H1 (cell line): Measurements from ENCODE around the gene APOOL. TPM values are rescaled to one million over a fixed set of nuclear protein-coding genes. Genes with fewer than 3 reads are reported as not detected.

Source experiments
- CHD2 ChIP-seq: IDR thresholded peaks from 2 replicates; pipeline ENCODE4 v1.6.1; 2012; ENCODE audit warnings: low read length, improper control_type of control experiment
- CTBP2 ChIP-seq: IDR thresholded peaks from 2 replicates; pipeline ENCODE4 v1.7.0; 2011; ENCODE audit warnings: borderline replicate concordance, mild to moderate bottlenecking, moderate library complexity, mixed read lengths, low read length; ENCODE audit not compliant: insufficient read depth, insufficient read length
- GABPA ChIP-seq: IDR thresholded peaks from 2 replicates; pipeline ENCODE4 v1.6.1; 2011; ENCODE audit warnings: mild to moderate bottlenecking, low read length, moderate library complexity, borderline replicate concordance; ENCODE audit not compliant: insufficient read depth
- PHF8 ChIP-seq: fragments of 200-600 bp; sonication (generic); conservative IDR thresholded peaks from 2 replicates; pipeline ENCODE4 v1.7.1; 2012; ENCODE audit warnings: low read depth, mild to moderate bottlenecking, inconsistent platforms, low read length, moderate library complexity
- POLR2AphosphoS5 ChIP-seq: IDR thresholded peaks from 2 replicates; pipeline ENCODE4 v1.6.1; 2011; ENCODE audit warnings: low read depth, low read length
- SIRT6 ChIP-seq: IDR thresholded peaks from one replicate; pipeline ENCODE4 v1.7.1; 2012; ENCODE audit warnings: low read length, inconsistent platforms
- SP1 ChIP-seq: IDR thresholded peaks from 2 replicates; pipeline ENCODE4 v1.6.1; 2011; ENCODE audit warnings: low read depth, low read length
- TCF12 ChIP-seq: IDR thresholded peaks from 2 replicates; pipeline ENCODE4 v1.6.1; 2011; ENCODE audit warnings: low read depth, mild to moderate bottlenecking, low read length
- polyA plus RNA-seq, 7 experiments: library from polyadenylated mRNA; depleted of rRNA in 3 of 7; stranded (reverse) in 5 of 7; unstranded in 2 of 7; fragments of >200 nt in 5 of 7; fragments of 200-250 nt in 2 of 7; gene quantifications; 1 replicate in 5 of 7; 2 replicates in 1 of 7; 4 replicates in 1 of 7; pipeline versions ENCODE4 v1.2.1 to v1.2.3, GENCODE V29; 2011 to 2013; ENCODE audit warnings: missing spikeins in 2 of 7, mixed read lengths in 2 of 7
- total RNA-seq: library from RNA; stranded (reverse); fragmentation: NEBNext Ultra II Directional; extraction: Animal tissue kit (Norgen Biotek cat#: 25700); gene quantifications from 2 replicates; pipeline ENCODE4 v1.2.1, GENCODE V29; 2021

Gene APOOL
- total and polyA plus RNA-seq, 2 of the 8 experiments (the other 6 are each of a cell fraction or from before 2014, with no cell fraction given), result 2.4 to 8.1 TPM

DNA sequence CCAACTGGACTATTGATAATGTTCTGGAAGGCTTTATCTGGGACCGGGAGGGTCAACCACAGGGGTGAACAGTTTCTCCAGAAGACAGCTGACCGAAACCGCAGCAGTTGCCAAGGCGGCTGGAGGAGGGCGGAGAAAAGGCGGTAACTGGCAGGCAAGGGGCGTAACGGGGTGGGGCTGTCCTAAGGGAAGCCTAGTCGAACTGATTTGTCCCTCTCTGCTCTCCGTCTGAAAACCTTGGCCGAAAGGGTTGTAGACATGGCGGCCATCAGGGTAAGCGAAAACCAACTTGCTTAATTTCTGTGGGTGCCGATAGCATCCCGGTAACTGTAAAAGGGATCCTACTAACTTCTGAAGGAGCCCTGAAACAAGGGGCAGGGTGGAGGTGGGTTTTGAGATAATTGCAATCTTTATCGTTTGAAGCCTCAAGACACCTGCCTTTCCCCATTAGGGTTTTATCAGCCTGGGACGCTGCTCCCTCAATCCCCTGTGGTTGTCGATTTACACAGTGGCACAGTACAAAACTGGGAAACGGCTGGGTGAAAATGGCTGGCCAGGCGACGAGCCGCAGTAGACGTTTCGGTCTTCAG lies at the start of gene APOOL (continued):
- no peak for TF ChIP-seq TCF12
- no peak for TF ChIP-seq SIRT6
- peak; percentile 87; the same call in 1 of the 2 replicates for TF ChIP-seq POLR2AphosphoS5
- no peak for TF ChIP-seq CTBP2
- TF ChIP-seq GABPA, result no peak
- no peak for TF ChIP-seq CHD2
- TF ChIP-seq SP1, result peak; percentile 14; the same call in 1 of the 2 replicates
- TF ChIP-seq PHF8, result peak; percentile 69
- TF ChIP-seq, all 59 proteins: peak for 7
